H1 (cell line): Measurements from ENCODE around the gene CHST11. TPM values are rescaled to one million over a fixed set of nuclear protein-coding genes. Genes with fewer than 3 reads are reported as not detected.

Experiments used
- EGR1 ChIP-seq: IDR thresholded peaks from 2 replicates; pipeline ENCODE4 v1.6.1; 2011; ENCODE audit warnings: low read depth, low read length, borderline replicate concordance
- KDM5A ChIP-seq: fragments of 200-600 bp; IDR thresholded peaks from 2 replicates; pipeline ENCODE4 v1.7.1; 2012; ENCODE audit warnings: mild to moderate bottlenecking, low read length, inconsistent platforms, mixed read lengths
- NRF1 ChIP-seq: IDR thresholded peaks from 2 replicates; pipeline ENCODE4 v1.6.1; 2011; ENCODE audit warnings: mild to moderate bottlenecking, low read depth, low read length, improper control_type of control experiment
- POLR2A ChIP-seq, 2 experiments: IDR thresholded peaks; 1 replicate in 1 of 2; 2 replicates in 1 of 2; pipeline ENCODE4 v1.6.1; 2011; ENCODE audit warnings: low read depth in 2 of 2, low read length in 2 of 2, mild to moderate bottlenecking in 2 of 2; ENCODE audit errors: control extremely low read depth in 1 of 2
- RBBP5 ChIP-seq: IDR thresholded peaks from 2 replicates; pipeline ENCODE4 v1.7.1; 2012; ENCODE audit warnings: low read depth, mild to moderate bottlenecking, inconsistent platforms, low read length, moderate library complexity, borderline replicate concordance
- SIRT6 ChIP-seq: IDR thresholded peaks from one replicate; pipeline ENCODE4 v1.7.1; 2012; ENCODE audit warnings: low read length, inconsistent platforms
- TBP ChIP-seq: IDR thresholded peaks from 2 replicates; pipeline ENCODE4 v1.6.1; 2011; ENCODE audit warnings: low read depth, low read length, improper control_type of control experiment
- TEAD4 ChIP-seq: IDR thresholded peaks from 2 replicates; pipeline ENCODE4 v1.6.1; 2012; ENCODE audit warnings: low read depth, low read length, inconsistent platforms, mixed read lengths
- YY1 ChIP-seq: IDR thresholded peaks from 2 replicates; pipeline ENCODE4 v1.6.1; 2011; ENCODE audit warnings: low read depth, mild to moderate bottlenecking, low read length
- ZNF274 ChIP-seq: IDR thresholded peaks from 2 replicates; pipeline ENCODE4 v1.7.0; 2012; ENCODE audit warnings: low read length, borderline replicate concordance; ENCODE audit errors: extremely low read depth
- polyA plus RNA-seq, 7 experiments: library from polyadenylated mRNA; depleted of rRNA in 3 of 7; stranded (reverse) in 5 of 7; unstranded in 2 of 7; fragments of >200 nt in 5 of 7; fragments of 200-250 nt in 2 of 7; gene quantifications; 1 replicate in 5 of 7; 2 replicates in 1 of 7; 4 replicates in 1 of 7; pipeline versions ENCODE4 v1.2.1 to v1.2.3, GENCODE V29; 2011 to 2013; ENCODE audit warnings: missing spikeins in 2 of 7, mixed read lengths in 2 of 7
- total RNA-seq: library from RNA; stranded (reverse); fragmentation: NEBNext Ultra II Directional; extraction: Animal tissue kit (Norgen Biotek cat#: 25700); gene quantifications from 2 replicates; pipeline ENCODE4 v1.2.1, GENCODE V29; 2021
- TF ChIP-seq, protein P1 (sequence below): fragments of 300-600 bp; sonication (generic); IDR thresholded peaks from 2 replicates; pipeline ENCODE4 v1.7.1; 2012; ENCODE audit warnings: low read length, moderate library complexity, mild to moderate bottlenecking, inconsistent platforms; ENCODE audit not compliant: insufficient replicate concordance
- TF ChIP-seq, protein P2 (sequence below): IDR thresholded peaks from 2 replicates; pipeline ENCODE4 v1.6.1; 2012; ENCODE audit warnings: low read length, inconsistent platforms

CHST11 gene
- total and polyA plus RNA-seq, 2 of the 8 experiments (the other 6 are each of a cell fraction or from before 2014, with no cell fraction given) = 14.4 to 20.8 TPM

GRCh38 chr12:104443008-104443407, 13.7 kb upstream of the CHST11 start (continued):
- TF ChIP-seq, protein P1, sequence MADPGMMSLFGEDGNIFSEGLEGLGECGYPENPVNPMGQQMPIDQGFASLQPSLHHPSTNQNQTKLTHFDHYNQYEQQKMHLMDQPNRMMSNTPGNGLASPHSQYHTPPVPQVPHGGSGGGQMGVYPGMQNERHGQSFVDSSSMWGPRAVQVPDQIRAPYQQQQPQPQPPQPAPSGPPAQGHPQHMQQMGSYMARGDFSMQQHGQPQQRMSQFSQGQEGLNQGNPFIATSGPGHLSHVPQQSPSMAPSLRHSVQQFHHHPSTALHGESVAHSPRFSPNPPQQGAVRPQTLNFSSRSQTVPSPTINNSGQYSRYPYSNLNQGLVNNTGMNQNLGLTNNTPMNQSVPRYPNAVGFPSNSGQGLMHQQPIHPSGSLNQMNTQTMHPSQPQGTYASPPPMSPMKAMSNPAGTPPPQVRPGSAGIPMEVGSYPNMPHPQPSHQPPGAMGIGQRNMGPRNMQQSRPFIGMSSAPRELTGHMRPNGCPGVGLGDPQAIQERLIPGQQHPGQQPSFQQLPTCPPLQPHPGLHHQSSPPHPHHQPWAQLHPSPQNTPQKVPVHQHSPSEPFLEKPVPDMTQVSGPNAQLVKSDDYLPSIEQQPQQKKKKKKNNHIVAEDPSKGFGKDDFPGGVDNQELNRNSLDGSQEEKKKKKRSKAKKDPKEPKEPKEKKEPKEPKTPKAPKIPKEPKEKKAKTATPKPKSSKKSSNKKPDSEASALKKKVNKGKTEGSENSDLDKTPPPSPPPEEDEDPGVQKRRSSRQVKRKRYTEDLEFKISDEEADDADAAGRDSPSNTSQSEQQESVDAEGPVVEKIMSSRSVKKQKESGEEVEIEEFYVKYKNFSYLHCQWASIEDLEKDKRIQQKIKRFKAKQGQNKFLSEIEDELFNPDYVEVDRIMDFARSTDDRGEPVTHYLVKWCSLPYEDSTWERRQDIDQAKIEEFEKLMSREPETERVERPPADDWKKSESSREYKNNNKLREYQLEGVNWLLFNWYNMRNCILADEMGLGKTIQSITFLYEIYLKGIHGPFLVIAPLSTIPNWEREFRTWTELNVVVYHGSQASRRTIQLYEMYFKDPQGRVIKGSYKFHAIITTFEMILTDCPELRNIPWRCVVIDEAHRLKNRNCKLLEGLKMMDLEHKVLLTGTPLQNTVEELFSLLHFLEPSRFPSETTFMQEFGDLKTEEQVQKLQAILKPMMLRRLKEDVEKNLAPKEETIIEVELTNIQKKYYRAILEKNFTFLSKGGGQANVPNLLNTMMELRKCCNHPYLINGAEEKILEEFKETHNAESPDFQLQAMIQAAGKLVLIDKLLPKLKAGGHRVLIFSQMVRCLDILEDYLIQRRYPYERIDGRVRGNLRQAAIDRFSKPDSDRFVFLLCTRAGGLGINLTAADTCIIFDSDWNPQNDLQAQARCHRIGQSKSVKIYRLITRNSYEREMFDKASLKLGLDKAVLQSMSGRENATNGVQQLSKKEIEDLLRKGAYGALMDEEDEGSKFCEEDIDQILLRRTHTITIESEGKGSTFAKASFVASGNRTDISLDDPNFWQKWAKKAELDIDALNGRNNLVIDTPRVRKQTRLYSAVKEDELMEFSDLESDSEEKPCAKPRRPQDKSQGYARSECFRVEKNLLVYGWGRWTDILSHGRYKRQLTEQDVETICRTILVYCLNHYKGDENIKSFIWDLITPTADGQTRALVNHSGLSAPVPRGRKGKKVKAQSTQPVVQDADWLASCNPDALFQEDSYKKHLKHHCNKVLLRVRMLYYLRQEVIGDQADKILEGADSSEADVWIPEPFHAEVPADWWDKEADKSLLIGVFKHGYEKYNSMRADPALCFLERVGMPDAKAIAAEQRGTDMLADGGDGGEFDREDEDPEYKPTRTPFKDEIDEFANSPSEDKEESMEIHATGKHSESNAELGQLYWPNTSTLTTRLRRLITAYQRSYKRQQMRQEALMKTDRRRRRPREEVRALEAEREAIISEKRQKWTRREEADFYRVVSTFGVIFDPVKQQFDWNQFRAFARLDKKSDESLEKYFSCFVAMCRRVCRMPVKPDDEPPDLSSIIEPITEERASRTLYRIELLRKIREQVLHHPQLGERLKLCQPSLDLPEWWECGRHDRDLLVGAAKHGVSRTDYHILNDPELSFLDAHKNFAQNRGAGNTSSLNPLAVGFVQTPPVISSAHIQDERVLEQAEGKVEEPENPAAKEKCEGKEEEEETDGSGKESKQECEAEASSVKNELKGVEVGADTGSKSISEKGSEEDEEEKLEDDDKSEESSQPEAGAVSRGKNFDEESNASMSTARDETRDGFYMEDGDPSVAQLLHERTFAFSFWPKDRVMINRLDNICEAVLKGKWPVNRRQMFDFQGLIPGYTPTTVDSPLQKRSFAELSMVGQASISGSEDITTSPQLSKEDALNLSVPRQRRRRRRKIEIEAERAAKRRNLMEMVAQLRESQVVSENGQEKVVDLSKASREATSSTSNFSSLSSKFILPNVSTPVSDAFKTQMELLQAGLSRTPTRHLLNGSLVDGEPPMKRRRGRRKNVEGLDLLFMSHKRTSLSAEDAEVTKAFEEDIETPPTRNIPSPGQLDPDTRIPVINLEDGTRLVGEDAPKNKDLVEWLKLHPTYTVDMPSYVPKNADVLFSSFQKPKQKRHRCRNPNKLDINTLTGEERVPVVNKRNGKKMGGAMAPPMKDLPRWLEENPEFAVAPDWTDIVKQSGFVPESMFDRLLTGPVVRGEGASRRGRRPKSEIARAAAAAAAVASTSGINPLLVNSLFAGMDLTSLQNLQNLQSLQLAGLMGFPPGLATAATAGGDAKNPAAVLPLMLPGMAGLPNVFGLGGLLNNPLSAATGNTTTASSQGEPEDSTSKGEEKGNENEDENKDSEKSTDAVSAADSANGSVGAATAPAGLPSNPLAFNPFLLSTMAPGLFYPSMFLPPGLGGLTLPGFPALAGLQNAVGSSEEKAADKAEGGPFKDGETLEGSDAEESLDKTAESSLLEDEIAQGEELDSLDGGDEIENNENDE = no peak
- no peak for TF ChIP-seq TEAD4
- no peak for TF ChIP-seq RBBP5
- TF ChIP-seq, protein P2, sequence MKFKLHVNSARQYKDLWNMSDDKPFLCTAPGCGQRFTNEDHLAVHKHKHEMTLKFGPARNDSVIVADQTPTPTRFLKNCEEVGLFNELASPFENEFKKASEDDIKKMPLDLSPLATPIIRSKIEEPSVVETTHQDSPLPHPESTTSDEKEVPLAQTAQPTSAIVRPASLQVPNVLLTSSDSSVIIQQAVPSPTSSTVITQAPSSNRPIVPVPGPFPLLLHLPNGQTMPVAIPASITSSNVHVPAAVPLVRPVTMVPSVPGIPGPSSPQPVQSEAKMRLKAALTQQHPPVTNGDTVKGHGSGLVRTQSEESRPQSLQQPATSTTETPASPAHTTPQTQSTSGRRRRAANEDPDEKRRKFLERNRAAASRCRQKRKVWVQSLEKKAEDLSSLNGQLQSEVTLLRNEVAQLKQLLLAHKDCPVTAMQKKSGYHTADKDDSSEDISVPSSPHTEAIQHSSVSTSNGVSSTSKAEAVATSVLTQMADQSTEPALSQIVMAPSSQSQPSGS = no peak
- TF ChIP-seq EGR1 = no peak
- TF ChIP-seq SIRT6 = no peak
- no peak for TF ChIP-seq KDM5A
- TF ChIP-seq POLR2A (IDR thresholded peaks at IDR 0.05; ENCODE audit: control extremely low read depth in 1 of 2, low read depth in 2 of 2, low read length in 2 of 2) = no peak
- no peak for TF ChIP-seq YY1
- no peak for TF ChIP-seq ZNF274
- TF ChIP-seq NRF1 = no peak
- no peak for TF ChIP-seq TBP
